Activated CD8-positive, alpha-beta memory T cell treated with anti-CD3 and anti-CD28 coated beads, Interleukin-2, amount 50 U/mL, for 24 hours (primary cell): ENCODE measurements around the gene CLDN22.

Experiments
- DNase-seq: peaks from one replicate; pipeline ENCODE4 v3.0.0-alpha.2; 2020; ENCODE audit errors: extremely low read depth

The CLDN22 gene

DNA sequence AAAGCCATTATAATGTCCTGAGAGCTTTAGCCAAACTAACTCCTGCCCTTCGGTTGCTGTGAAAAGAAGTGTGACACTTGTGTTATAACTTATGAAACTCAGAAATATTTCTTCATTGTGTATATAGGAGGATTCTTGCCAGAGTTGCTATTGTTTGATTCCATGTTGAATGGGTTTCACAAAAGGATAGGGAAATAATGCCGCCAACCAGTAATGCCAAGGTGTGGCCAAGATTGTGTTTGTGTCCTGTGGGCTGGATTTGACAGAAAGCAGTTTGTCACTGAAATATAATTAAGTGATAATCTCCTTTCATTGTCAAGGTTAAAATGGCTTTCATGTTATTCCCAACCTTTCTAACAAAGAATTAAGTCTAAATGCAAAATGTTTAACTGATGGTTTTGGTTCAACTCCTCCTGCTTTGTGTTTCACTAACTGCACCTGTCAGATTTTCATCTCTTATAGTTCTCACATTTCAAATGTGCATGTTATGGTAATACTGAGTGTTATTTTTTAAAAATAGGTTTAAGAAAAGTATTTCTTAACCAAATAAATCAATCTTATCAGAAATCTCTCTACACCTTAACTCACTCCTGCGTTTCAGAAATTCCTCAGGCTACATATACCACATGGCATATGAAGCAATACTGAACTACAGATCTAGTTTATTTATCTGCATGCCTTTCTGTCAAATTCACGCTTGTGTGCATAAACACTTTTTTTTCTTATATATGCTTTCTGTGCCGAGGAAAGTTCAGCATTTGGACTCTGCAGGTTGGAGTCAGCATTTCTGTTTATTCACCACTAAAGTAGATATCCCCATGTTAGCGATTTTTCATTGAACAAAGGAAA is at the start of gene CLDN22:
CLDN22 (minus strand) TSS at position 66 of the 849 bp plus-strand sequence; CDS start at position 8, 58 bp downstream.
- DNase-seq, result no peak

DNA sequence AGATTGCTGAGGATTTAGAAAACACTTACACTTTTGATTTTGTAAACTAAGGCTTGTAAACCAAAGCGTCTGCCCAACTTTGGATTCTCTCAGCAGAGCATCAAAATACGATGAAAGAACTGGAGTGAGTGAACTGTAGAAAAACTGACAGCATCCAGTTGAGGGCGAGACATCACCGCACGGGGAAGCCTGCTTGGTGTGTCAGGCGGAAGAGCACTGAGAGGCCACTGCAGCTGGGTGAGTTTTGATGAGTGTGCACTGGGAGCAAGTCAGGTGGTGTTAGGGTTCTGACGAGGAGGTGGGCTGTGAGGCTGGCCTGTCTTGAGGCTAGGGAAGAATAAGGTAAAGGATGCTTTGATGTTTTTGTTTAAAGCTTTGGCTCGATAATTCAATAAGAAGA is 49.0 kb upstream of the CLDN22 start:
- no peak for DNase-seq

DNA sequence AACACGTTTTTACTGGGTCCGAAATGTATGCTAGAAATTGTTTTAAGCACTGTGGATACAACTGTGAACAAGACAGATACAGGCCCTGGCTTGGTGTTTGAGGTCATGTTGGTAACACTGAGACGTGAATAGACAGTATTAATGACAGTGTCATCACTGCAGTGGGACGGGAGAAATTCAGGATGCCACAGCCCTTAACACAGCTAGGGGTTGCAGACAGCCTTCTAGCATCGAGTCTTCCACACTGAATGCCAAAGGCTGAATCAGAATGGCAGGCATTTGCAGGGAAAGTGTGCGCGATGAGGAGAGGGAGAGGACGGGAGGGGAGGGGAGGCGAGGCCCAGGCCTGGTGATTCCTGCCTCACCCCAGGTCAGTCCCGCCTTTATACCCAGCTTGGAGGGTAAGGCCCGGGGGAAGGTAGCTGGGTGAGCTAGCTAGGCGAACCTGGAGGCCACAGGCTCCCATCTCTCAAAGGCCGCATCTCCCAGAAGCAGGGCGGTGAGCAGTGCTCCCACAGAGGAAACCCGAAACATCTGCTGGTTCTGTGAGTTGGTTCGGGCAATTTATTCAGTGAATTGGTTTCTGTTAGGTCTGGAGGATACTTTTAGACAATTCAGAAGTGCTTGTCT is 46.2 kb upstream of the CLDN22 start:
- DNase-seq, result no peak

DNA sequence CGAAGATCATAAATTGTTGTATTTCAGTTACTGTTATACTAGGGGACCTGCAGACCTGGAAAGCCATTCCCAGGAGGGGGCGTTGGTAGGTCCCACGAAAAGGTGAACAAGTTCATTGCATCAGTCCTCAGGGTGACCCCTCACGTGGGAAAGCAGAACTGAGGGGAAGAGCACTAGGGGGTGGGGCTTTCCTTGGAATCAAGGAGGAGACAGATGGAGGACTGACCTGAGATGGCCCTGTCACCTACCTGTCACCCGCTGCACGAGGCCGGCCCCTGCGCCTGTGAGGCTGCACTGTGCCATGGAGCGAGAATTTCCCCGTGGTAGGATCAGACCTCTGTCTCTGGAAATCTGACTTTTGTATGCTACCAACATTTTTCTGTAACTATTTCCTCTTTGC is 43.9 kb upstream of the CLDN22 start:
- DNase-seq, result no peak

DNA sequence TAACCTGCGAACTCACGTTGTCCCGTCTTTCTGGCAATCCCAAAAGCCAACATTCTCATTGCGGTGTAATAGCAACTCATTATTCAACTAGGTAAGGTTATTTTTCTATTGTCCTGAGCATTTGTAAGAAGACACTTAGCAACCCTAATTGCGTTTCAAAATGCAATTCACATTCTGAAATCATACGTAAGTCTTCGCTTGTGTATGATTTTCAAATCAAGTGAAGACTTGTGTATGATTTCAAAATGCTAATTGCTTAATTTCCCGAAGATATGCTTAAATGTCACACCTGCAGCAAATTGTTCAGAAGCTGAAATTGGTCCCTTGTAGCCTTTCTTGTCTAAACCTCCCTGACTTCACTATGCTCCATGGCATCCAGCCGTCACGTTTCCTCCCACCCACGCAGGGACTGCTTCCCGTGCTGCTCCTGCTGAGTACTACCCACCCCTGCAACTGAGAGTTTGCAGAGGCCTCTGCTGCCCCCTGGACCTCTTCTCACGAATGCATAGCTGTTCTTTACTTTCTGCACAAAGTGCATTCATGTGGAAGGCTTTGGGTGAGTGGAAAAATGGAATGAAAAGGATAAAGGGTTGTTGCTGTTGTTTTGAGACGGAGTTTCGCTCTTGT is 43.0 kb upstream of the CLDN22 start:
- no peak for DNase-seq

DNA sequence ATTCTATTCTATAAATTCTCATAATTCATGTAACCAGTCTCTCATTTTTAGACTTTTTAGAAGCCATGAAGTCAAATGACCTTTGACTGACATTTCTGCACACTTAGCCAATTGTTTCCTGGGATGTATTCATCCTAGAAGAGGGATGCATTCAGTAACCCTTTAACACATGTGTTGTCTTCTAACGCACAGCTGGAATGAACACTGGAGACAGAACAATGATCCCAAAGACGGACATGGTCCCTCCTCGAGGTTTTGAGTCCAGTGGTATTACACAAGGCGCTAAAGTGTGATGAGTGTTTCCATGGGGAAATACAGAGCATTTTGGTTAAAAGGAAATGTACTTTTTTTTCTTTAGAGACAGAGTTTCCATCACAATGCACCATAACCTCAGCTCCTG is 42.0 kb upstream of the CLDN22 start:
- DNase-seq, result no peak

DNA sequence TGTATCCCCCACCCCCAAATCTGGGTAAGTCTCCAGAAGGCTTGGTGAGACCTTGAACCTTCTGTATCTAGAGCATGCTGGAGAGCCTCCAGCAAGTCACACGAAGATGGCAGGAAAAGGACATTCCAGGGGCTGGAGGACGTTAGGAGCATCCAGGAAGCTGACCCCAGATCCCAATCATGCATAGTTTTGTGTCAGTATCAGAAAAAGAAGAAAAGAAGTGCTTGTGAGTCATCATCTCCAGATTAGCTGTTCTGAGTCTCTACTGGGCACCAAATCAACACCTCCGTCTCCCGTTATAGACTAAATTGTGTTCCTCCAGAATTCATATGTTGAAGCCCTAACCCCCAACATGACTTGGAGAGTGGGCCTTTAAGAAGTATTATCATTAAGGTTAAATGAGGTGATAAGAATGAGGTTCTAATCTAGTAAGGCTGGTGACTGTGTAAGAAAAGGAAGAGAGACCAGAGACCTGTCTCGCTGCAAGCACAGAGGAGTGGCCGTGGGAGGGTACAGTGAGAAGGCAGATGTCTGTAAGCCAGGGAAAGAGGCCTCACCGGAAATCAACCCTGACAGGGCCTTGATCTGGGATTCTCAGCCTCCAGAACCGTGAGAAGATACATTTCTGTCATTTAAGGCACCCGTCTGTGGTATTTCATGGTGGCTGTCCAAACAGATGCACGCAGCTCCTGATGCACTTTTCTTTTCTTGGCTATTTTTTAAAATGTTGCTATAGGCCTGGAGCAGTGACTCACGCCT is 40.3 kb upstream of the CLDN22 start:
- DNase-seq, result no peak

DNA sequence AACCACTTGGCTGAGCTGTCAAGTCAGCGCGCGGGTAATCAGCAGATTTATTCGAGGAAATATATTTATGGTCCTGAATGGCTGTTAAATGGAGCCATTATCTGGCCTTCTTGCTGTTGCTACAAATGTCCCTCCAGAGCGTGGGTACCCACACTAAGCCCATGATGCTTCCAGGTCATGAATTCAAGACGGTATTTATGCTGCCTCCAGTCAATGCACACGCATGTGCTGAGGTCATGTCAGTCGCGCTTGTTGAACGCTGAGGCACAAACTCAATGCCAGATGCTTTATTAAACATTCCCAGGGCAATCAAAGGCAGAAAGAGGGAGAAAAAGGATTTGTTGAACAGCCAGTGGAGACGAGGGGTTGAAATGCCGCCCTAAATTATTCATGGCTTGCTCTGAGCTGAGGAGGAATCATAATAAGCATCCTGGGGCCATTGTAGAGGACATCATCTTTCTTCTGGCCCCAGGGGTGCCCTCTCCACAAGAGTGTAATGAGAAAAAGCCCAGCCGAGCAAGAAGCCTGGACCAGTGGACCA is 38.2 kb upstream of the CLDN22 start:
- DNase-seq, result no peak

DNA sequence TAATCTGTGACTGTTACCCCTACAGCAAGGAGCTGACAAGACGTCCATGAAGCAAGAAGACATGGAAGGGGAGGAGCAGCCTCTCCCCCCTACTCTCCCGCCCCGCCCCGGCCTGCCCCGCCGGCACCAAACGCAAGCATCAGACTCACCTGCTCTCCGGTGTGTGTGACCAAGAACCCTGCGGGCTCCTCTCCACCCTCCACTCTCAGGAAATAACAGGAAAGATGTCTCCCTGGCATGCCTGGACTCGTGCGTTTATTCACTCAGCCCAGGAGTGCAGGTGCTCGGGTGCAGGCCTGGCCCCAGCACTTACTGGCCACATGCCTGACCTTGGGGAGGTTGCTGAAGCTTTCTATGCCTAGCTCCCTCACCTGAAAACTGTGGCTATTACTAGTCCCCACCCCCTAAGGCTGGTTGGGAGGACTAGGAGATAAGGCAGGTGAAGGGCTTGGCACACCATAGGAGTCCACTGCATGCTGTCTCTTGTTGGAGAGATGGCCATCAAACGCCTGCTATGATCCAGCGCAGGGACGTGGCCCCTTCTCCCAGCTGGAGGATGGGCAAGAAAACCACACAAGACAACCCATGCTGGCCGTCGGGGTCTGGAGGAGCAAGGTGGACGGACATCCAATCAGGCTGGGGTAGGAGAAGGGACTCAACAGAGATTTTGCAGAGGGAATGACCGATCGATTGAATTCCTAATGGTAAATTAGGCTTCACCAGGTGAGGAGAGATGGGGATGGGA is 37.0 kb upstream of the CLDN22 start:
- DNase-seq, result no peak

DNA sequence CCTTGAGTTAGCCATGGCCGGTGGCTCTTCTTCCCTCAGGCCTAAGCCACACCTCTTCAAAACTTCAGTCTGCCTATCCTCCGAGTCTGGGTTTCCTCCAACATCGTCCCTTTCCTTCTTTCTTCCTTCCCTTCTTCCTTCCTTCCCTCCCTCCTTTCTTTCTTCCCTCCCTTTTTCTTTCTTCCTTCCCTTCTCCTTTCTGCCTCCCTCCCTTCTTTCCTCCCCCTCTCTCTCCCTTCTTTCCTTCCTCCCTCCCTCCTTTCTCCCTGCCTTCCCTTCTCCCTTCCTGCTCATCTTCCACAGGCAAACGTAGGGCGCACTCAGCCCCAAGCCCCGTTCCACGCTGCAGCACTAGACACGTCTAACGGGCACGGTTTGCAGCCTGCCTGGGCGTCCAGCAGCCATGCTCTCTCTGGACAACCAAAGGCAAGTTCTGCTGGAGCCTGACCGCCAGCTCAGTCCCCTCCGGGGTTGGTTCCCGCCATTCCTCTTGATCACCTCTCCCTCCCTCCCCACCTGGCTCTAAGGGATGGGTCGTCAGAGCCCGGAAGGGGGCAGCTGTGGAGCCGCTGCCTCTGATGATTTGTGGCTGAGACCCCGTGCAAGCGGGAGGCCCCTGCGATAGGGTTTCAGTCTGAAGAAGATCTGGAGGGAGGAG is 36.2 kb upstream of the CLDN22 start:
- no peak for DNase-seq

DNA sequence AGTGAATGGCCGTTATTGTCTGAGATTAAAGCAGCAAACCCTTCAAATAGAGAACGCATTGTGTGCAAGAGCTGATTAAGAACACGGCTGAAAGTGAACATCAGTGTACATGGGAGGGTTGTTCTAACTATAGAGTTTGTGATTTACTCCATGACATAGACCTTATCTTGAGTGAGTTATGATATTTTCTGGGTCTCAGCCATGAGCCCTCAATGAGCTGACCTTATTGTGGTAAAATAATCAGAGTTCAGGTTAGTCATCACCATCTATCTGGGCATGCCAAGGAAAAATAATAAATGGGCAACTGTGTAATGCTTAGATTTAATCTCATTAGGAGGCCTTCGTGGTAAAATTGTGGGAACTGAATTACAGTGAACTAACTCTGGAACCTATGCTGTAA is 35.3 kb upstream of the CLDN22 start:
- DNase-seq, result no peak

DNA sequence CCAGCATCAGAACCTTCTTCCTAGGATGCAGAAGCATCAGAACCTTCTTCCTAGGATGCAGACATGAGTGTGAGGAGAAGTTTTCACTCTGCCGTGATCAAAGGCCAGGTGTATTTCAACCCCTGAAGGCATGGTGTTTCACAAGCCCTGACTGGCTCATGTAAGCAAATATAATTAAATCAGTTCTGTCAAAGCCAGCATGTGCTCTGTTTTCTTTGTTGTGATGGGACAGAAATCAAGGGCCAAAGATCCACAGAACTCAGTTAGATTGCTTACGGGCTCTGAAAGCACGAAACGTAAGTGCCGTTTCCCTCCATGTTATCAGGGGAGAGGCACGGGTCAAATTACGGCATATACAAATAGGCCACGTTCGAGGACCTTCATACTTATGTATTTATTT is 34.1 kb upstream of the CLDN22 start:
- no peak for DNase-seq

DNA sequence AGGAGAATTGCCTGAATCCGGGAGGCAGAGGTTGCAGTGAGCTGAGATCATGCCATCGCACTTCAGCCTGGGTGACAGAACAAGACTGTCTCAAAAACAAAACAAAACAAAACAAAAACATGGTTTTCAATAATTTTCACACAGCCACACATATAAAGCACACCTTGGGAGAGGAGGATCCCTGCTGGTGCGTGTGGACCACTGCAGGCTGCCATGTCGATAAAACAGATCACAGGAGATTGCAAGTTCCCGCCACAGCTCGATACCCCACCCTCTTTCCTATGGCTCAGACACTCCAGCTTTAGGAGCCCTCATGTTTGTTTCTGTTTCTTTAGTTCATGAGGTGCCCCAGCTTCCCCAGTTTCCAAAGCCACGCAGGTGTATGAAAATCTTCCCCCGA is 33.5 kb upstream of the CLDN22 start:
- no peak for DNase-seq

DNA sequence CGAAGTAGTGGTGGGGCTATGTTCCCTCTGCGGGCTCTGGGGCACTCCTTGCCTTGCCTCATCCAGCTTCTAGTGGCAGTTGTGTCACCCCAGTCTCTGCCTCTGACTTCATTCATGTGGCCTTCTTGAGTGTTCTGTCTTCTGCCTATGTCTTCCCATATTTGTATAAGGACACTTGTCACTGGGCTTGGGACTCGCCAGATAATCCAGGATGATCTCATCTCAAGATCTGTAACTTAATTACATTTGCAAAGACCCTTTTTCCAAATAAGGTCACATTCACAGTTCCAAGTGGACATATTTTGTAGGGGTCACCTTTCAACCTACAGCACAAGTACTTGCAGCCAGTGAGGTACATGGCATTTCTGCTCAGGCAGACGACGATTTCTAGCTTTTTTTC is 32.5 kb upstream of the CLDN22 start:
- no peak for DNase-seq

DNA sequence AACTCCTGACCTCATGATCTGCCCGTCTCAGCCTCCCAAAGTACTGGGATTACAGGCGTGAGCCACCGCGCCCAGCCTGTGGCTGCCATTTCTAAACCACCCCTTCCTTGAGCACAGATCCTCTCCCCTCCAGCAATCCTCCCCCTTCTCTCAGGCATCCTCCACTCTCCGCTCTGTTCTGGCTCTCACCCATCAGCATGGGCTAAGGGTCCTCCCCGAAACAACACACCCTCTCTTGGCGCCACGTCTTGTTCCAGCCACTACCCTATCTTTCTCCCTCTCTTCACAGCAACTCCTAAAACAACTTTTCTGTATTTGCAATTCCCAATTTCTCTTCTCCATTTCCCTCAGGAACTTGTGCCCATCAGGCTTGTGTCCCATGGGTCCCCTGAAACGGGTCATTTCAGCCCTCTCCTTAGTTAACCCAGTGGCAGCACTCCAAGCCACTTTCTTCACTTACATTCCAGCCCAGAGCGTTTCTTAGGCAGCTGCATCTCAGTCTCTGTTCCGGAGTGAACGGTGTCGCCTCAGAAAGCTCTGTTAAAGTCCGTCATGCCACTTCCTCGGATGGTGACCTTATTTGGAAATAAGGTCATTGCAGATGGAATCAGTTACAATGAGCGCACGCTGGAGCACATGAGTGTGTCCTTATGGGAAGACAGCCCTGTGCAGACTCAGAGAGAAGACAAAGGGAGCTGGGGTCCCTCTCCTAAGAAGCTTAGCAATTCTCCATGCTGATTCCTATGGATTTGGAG is 30.4 kb upstream of the CLDN22 start:
- no peak for DNase-seq

DNA sequence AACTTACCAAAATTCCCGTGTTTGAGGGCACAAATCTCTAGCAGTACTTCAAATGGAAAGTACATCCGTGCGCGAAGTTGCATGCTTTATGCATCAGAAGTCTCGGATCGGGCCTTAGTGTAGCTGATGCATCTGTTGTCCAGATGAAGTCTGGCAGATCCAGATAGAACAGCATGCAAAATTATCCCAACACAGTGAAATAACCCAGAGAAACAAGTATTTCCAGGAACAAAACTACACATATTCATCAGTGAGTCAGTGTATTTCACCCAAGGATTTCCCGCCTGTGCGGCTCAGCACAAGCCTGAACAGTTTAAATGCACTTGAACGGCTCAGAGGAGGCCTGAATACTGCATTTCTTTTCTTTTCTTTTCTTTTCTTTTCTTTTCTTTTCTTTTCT is 29.6 kb upstream of the CLDN22 start:
- DNase-seq, result no peak

DNA sequence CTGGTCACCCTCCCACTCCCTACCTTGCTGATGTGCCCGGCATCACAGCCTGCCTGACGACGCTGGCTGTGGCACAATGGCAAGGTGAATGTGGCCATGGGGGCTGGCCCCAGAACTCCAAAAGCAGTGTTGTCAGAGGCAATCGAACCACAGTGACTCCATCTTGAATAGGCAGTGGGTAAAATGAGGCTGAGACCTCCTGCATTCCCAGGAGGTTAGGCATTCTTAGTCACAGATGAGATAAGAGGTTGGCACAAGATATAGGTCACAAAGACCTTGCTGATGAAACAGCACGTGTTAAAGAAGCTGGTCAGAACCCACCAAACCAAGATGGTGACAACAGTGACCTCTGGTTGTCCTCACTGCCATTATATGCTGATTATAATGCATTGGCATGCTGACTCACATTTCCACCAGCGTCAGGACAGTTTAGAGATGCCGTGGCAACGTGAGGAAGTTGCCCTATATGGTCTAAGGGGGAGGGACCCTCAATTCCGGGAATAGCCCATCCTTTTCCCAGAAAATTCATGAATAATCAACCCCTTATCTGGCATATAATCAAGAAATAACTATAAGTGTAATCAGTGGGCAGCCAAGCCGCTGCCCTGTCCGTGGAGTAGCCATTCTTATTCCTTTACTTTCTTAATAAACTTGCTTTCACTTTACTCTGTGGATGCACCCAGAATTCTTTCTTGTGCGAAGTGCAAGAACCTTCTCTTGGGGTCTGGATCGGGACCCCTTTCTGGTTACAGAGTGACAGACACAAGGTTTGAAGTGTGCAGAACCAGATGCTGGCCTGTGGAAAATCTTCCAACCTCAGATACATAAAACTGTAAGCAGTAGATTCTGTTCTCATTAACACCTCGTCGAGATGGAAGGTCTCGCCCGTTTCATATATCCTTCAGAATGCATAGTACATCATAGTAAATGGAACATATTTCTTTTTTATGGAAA is 28.9 kb upstream of the CLDN22 start:
- peak; percentile 25 for DNase-seq

DNA sequence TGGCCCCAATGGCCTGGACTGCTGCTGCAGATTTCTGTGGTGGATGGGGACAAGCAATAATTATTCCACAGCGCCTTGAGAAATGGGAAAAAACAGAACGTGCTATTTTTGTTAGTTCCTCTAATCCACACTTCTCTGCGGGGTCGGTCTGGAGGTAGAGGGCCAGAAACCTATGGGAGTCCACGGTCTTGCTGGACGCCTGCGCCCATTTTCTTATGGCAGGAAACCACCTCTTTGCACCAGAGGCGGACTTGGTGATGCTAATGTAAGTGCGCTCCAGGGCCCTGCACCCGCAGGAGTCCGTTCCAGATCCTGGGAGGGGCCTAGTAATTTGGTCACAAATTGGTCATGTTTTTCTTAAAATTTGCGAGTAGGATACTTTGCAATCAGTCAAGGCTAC is 28.1 kb upstream of the CLDN22 start:
- DNase-seq, result no peak

DNA sequence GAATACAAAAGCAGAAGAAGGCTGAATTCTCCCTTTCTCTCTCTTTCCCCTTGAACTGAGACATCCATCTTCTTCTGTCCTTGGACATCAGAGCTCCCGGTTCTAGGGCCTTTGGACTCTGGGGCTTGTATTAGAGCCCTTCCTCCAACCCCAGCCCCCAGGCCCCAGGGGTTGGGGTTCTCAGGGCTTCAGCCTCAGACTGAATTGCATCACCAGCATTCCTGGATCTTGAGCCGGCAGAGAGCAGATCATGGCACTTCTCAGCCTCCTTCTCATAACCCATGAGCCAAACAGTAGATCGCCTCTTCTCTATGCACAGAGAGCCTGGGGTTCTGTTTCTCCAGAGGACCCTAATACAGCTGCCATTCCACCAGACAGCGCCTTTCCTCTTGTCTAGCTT is 27.5 kb upstream of the CLDN22 start:
- no peak for DNase-seq
